ENCODE results near the gene AOC3. TPM values are rescaled to one million over a fixed set of nuclear protein-coding genes. Genes with fewer than 3 reads are reported as not detected.

The AOC3 gene
- total and polyA plus RNA-seq, 2 of the 13 experiments (the other 11 are each of a cell fraction or from before 2014, with no cell fraction given) = 8.7 to 51.7 TPM

GRCh38 chr17:42832213-42832933 lies 18.6 kb upstream of the AOC3 start (continued):
- TF ChIP-seq ZNF318 (CRISPR knock-in tag; IDR thresholded peaks at IDR 0.05) = no peak
- no peak for TF ChIP-seq ZNF564 (CRISPR knock-in tag; IDR thresholded peaks at IDR 0.05)
- TF ChIP-seq, protein P1, sequence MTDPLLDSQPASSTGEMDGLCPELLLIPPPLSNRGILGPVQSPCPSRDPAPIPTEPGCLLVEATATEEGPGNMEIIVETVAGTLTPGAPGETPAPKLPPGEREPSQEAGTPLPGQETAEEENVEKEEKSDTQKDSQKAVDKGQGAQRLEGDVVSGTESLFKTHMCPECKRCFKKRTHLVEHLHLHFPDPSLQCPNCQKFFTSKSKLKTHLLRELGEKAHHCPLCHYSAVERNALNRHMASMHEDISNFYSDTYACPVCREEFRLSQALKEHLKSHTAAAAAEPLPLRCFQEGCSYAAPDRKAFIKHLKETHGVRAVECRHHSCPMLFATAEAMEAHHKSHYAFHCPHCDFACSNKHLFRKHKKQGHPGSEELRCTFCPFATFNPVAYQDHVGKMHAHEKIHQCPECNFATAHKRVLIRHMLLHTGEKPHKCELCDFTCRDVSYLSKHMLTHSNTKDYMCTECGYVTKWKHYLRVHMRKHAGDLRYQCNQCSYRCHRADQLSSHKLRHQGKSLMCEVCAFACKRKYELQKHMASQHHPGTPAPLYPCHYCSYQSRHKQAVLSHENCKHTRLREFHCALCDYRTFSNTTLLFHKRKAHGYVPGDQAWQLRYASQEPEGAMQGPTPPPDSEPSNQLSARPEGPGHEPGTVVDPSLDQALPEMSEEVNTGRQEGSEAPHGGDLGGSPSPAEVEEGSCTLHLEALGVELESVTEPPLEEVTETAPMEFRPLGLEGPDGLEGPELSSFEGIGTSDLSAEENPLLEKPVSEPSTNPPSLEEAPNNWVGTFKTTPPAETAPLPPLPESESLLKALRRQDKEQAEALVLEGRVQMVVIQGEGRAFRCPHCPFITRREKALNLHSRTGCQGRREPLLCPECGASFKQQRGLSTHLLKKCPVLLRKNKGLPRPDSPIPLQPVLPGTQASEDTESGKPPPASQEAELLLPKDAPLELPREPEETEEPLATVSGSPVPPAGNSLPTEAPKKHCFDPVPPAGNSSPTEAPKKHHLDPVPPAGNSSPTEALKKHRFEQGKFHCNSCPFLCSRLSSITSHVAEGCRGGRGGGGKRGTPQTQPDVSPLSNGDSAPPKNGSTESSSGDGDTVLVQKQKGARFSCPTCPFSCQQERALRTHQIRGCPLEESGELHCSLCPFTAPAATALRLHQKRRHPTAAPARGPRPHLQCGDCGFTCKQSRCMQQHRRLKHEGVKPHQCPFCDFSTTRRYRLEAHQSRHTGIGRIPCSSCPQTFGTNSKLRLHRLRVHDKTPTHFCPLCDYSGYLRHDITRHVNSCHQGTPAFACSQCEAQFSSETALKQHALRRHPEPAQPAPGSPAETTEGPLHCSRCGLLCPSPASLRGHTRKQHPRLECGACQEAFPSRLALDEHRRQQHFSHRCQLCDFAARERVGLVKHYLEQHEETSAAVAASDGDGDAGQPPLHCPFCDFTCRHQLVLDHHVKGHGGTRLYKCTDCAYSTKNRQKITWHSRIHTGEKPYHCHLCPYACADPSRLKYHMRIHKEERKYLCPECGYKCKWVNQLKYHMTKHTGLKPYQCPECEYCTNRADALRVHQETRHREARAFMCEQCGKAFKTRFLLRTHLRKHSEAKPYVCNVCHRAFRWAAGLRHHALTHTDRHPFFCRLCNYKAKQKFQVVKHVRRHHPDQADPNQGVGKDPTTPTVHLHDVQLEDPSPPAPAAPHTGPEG (CRISPR knock-in tag; IDR thresholded peaks at IDR 0.05) = no peak
- no peak for TF ChIP-seq RBM39 (IDR thresholded peaks at IDR 0.05; ENCODE audit: low read depth, low read length, poor library complexity, severe bottlenecking)
- TF ChIP-seq ZNF879 (CRISPR knock-in tag; IDR thresholded peaks at IDR 0.05) = no peak; the same call in 1 of the 2 replicates
- no peak for TF ChIP-seq POGZ (CRISPR knock-in tag; IDR thresholded peaks at IDR 0.05)
- TF ChIP-seq ZNF616 (CRISPR knock-in tag; IDR thresholded peaks at IDR 0.05; ENCODE audit: low read depth) = no peak
- TF ChIP-seq, protein P2, sequence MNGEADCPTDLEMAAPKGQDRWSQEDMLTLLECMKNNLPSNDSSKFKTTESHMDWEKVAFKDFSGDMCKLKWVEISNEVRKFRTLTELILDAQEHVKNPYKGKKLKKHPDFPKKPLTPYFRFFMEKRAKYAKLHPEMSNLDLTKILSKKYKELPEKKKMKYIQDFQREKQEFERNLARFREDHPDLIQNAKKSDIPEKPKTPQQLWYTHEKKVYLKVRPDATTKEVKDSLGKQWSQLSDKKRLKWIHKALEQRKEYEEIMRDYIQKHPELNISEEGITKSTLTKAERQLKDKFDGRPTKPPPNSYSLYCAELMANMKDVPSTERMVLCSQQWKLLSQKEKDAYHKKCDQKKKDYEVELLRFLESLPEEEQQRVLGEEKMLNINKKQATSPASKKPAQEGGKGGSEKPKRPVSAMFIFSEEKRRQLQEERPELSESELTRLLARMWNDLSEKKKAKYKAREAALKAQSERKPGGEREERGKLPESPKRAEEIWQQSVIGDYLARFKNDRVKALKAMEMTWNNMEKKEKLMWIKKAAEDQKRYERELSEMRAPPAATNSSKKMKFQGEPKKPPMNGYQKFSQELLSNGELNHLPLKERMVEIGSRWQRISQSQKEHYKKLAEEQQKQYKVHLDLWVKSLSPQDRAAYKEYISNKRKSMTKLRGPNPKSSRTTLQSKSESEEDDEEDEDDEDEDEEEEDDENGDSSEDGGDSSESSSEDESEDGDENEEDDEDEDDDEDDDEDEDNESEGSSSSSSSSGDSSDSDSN (CRISPR knock-in tag; IDR thresholded peaks at IDR 0.05) = no peak
- no peak for TF ChIP-seq MNT (IDR thresholded peaks at IDR 0.05)

Data from HepG2 (cell line).